Endothelial cell of umbilical vein (primary cell): ENCODE data around the gene PRAC2. TPM values are rescaled to one million over a fixed set of nuclear protein-coding genes. Genes with fewer than 3 reads are reported as not detected.
A peak's percentile ranks its signal among the peaks of the same experiment; 100 is the strongest.

Experiments
- BruUV-seq: library from RNA; stranded (reverse); fragments of 400-500 nt; replicated peaks from 2 replicates; lab custom pipeline; 2021; lab: Mats Ljungman, UMichigan
- CTCF ChIA-PET: fragments of 300-600, 350-600 bp; sonication (Branson Sonifier 250); formaldehyde crosslinking; loops from one replicate; lab custom pipeline; 2021; ENCODE audit warnings: antibody characterized with exemption, inconsistent platforms; lab: Charles Lee
- POLR2A ChIA-PET: fragments of 300-600, 350-600 bp; sonication (Branson Sonifier 250); formaldehyde crosslinking; loops from one replicate; lab custom pipeline; 2021; ENCODE audit warnings: antibody characterized with exemption, inconsistent platforms; lab: Charles Lee
- DNase-seq: peaks from one replicate; pipeline ENCODE4 v3.0.0-alpha.2; 2011; ENCODE audit warnings: low read depth, low spot score
- FAIRE-seq: peaks from 2 replicates; lab custom pipeline; 2011; peaks lifted over from hg19 to GRCh38; lab: Jason Lieb, UNC
- H2AFZ ChIP-seq: 2 replicates; pipeline ENCODE4 v1.6.0; 2012; ENCODE audit warnings: low read depth, low read length, control low read depth, inconsistent platforms
- H3K27ac ChIP-seq: 2 replicates; pipeline ENCODE4 v1.5.1; 2011; ENCODE audit warnings: low read depth, mild to moderate bottlenecking, control low read depth, low read length, moderate library complexity; ENCODE audit not compliant: insufficient read depth
- H3K27me3 ChIP-seq, 2 experiments: 2 replicates each; pipeline versions ENCODE4 v1.6.0 to v1.6.1; 2011; ENCODE audit warnings: low read length in 2 of 2, mixed read lengths in 1 of 2; ENCODE audit not compliant: control insufficient read depth in 2 of 2, insufficient read depth in 2 of 2
- H3K36me3 ChIP-seq, 2 experiments: 2 replicates in 1 of 2; 3 replicates in 1 of 2; pipeline ENCODE4 v1.5.1; 2011; ENCODE audit warnings: low read length in 2 of 2, mild to moderate bottlenecking in 1 of 2, moderate library complexity in 1 of 2; ENCODE audit not compliant: control insufficient read depth in 2 of 2, insufficient read depth in 2 of 2; ENCODE audit errors: extremely low read depth in 1 of 2
- H3K4me1 ChIP-seq: 3 replicates; pipeline ENCODE4 v1.5.1; 2011; ENCODE audit warnings: mild to moderate bottlenecking, low read length; ENCODE audit not compliant: control insufficient read depth, insufficient read depth; ENCODE audit errors: extremely low read depth
- H3K4me2 ChIP-seq: 2 replicates; pipeline ENCODE4 v1.6.1; 2011; ENCODE audit warnings: low read length, control low read depth, mixed read lengths; ENCODE audit not compliant: insufficient read depth
- H3K4me3 ChIP-seq, 3 experiments: fragments of 200-600 bp in 1 of 3; sonication (generic), shearing (Covaris generic) in 1 of 3; replicated peaks in 1 of 3; 2 replicates each; pipeline ENCODE4 v1.5.1; 2011 to 2016; ENCODE audit warnings: control low read depth in 3 of 3, low read length in 3 of 3, mild to moderate bottlenecking in 2 of 3, inconsistent platforms in 1 of 3, low read depth in 1 of 3, moderate library complexity in 1 of 3; ENCODE audit not compliant: insufficient read depth in 1 of 3
- H3K79me2 ChIP-seq: 2 replicates; pipeline ENCODE4 v1.6.0; 2012; ENCODE audit warnings: low read length, inconsistent platforms; ENCODE audit not compliant: control insufficient read depth, insufficient read depth
- H3K9ac ChIP-seq: replicated peaks from 2 replicates; pipeline ENCODE3; 2011; ENCODE audit warnings: low read length, control low read depth; ENCODE audit not compliant: insufficient read depth; ENCODE audit errors: extremely low read depth
- H3K9me1 ChIP-seq: replicated peaks from 3 replicates; pipeline ENCODE4 v1.6.0; 2011; ENCODE audit warnings: mild to moderate bottlenecking, low read length; ENCODE audit not compliant: control insufficient read depth, insufficient read depth; ENCODE audit errors: extremely low read depth
- H3K9me3 ChIP-seq: replicated peaks from 2 replicates; pipeline ENCODE4 v1.5.1; 2012; ENCODE audit warnings: low read length, inconsistent platforms; ENCODE audit not compliant: control insufficient read depth, insufficient read depth
- H4K20me1 ChIP-seq: replicated peaks from 2 replicates; pipeline ENCODE3; 2011; ENCODE audit warnings: mild to moderate bottlenecking, low read length; ENCODE audit not compliant: control insufficient read depth, insufficient read depth; ENCODE audit errors: extremely low read depth
- EZH2 ChIP-seq: IDR thresholded peaks from 2 replicates; pipeline ENCODE4 v1.6.1; 2012; ENCODE audit warnings: borderline replicate concordance, low read depth, mild to moderate bottlenecking, moderate library complexity, low read length, inconsistent platforms; ENCODE audit not compliant: severe bottlenecking
- FOS ChIP-seq: IDR thresholded peaks from 2 replicates; pipeline ENCODE4 v1.6.1; 2011; ENCODE audit warnings: mild to moderate bottlenecking, low read length, moderate library complexity, borderline replicate concordance; ENCODE audit not compliant: insufficient read depth
- GATA2 ChIP-seq: IDR thresholded peaks from 2 replicates; pipeline ENCODE4 v1.7.0; 2011; ENCODE audit warnings: low read depth, mild to moderate bottlenecking, moderate library complexity, mixed read lengths, low read length; ENCODE audit not compliant: insufficient read length, insufficient read depth
- JUN ChIP-seq: IDR thresholded peaks from 2 replicates; pipeline ENCODE4 v1.6.1; 2011; ENCODE audit warnings: borderline replicate concordance, low read depth; ENCODE audit not compliant: insufficient read length, insufficient read depth
- MYC ChIP-seq: IDR thresholded peaks from one replicate; pipeline ENCODE4 v1.6.1; 2011; ENCODE audit warnings: mild to moderate bottlenecking, low read depth, low read length
- POLR2A ChIP-seq: IDR thresholded peaks from 2 replicates; pipeline ENCODE4 v1.6.1; 2012; ENCODE audit warnings: low read depth, mild to moderate bottlenecking, control low read depth, low read length
- POLR2AphosphoS5 ChIP-seq: IDR thresholded peaks from 2 replicates; pipeline ENCODE4 v1.6.1; 2012; ENCODE audit warnings: low read depth, mild to moderate bottlenecking, control low read depth, low read length, moderate library complexity; ENCODE audit not compliant: insufficient read depth
- dilution Hi-C: fragments of 300-500 bp; cut with MboI; formaldehyde crosslinking; loops from one replicate; pipeline ENCODE4 v1.15.0; 2019; ENCODE audit warnings: low sequenced_read_pairs; ENCODE audit not compliant: extremely low pct_ligation_motif_present
- intact Hi-C: fragments of 100-400 bp; cut with micrococcal nuclease; formaldehyde crosslinking; loops from one replicate; pipeline ENCODE4 v1.10.0; 2022
- polyA plus RNA-seq, 4 experiments: library from polyadenylated mRNA; depleted of rRNA in 3 of 4; stranded (reverse) in 3 of 4; unstranded in 1 of 4; fragments of >200 nt; gene quantifications; 2 replicates each; pipeline versions ENCODE4 v1.2.1 to v1.2.3, GENCODE V29; 2011 to 2012; ENCODE audit warnings: missing spikeins in 1 of 4
- total RNA-seq: library from RNA; stranded (reverse); gene quantifications from 2 replicates; pipeline ENCODE4 v1.2.3, GENCODE V29; 2021
- TF ChIP-seq, protein P1 (sequence below): IDR thresholded peaks from 2 replicates; pipeline ENCODE4 v1.6.1; 2011; ENCODE audit not compliant: insufficient read depth, insufficient read length
- TF ChIP-seq, protein P2 (sequence below), 2 donors: IDR thresholded peaks; 1 replicate in 1 of 2; 2 replicates in 1 of 2; pipeline ENCODE4 v1.5.1; 2011; ENCODE audit warnings: low read length in 2 of 2, mild to moderate bottlenecking in 2 of 2, moderate library complexity in 2 of 2, control low read depth in 1 of 2, inconsistent platforms in 1 of 2, low read depth in 1 of 2; ENCODE audit not compliant: insufficient read depth in 1 of 2; ENCODE audit errors: extremely low read depth in 1 of 2

The PRAC2 gene
- total and polyA plus RNA-seq, 2 donors (not counting 3 experiments of a cell fraction or from before 2014, with no cell fraction given): not detected

DNA sequence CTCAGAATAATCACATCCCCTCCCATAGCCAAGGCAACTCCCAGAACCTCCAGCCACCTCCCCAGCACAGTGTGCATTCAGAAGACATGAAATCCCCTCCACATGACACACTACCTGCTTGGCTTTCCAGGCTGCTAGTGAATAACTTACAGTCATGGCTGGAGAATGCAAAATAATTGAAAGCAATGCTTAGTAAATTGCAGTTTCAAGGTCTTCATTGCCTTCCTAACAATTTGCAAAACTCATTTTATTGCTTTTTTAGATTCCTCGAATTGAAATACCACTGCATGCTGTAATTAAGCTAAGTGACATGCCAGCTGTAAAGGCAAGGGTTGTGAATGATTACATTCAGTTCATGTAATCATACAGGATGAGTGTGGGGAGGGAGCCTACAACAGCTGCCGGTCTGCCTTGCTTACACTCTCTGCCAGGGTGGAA, 34.6 kb downstream of the PRAC2 start:
- H4K20me1 ChIP-seq: no peaks in the 10 kb centered on the region
- no peaks in the 10 kb centered on the region for H3K9me3 ChIP-seq
- peaks cover 39 to 40% of the 10 kb centered on the region in 2 experiments for H3K27me3 ChIP-seq
- dilution Hi-C loops (loop anchor here (25.0 kb wide), 1 partner anchor 95 kb away; no protein-coding TSS in a partner anchor), intact Hi-C loops (no loop called here)
- peaks cover 18% of the 10 kb centered on the region for H3K4me1 ChIP-seq
- no peak overlapping the region for H3K9ac ChIP-seq
- H3K4me3 ChIP-seq: no peak overlapping the region
- no peak overlapping the region for H2AFZ ChIP-seq
- no peak overlapping the region for H3K27ac ChIP-seq
- H3K4me2 ChIP-seq: no peak overlapping the region
- H3K9me1 ChIP-seq: no peaks in the 10 kb centered on the region
- no peak for FAIRE-seq
- TF ChIP-seq POLR2AphosphoS5 (no peak), EZH2 (peak; percentile 8)
- no peak for DNase-seq
- POLR2A ChIA-PET: interaction anchor here (0.5 kb wide), 1 partner anchor 793 kb away, joined by 7 read pairs; no protein-coding TSS in a partner anchor
- CTCF ChIA-PET: interaction anchor here (0.9 to 2.6 kb wide), 9 partner anchors 33 to 121 kb away, joined by 3 to 7 read pairs (median 4); no protein-coding TSS in a partner anchor
- no peaks in the 10 kb centered on the region for H3K36me3 ChIP-seq
- BruUV-seq: no TSS peak
- H3K79me2 ChIP-seq: no peaks in the 10 kb centered on the region

DNA sequence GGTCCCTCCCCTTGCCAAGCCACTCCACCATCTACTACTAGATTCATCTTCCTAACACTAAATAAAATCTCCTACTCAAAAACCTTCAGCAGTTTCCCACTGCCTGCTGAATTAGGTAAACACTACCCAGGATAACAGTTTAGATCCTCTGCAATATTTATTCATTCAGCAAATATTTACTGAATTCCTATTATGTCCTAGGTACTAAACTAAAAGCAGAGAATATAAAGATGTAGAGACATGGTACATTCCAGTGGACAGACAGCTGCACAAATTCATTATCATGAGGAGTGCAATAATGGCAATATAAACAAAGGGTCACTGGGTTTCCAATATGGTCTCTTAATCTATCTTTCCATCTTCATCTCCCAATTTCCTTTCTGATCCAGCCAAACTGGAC, 36.3 kb downstream of the PRAC2 start:
- no peak overlapping the region for H3K9ac ChIP-seq
- no peaks in the 10 kb centered on the region for H3K9me1 ChIP-seq
- H3K4me1 ChIP-seq: peaks cover 11% of the 10 kb centered on the region
- H2AFZ ChIP-seq: no peak overlapping the region
- H3K4me3 ChIP-seq: no peak overlapping the region
- H3K4me2 ChIP-seq: no peak overlapping the region
- H3K27me3 ChIP-seq: peaks cover 29 to 35% of the 10 kb centered on the region in 2 experiments
- FAIRE-seq (no peak), DNase-seq (no peak)
- H3K36me3 ChIP-seq: no peaks in the 10 kb centered on the region
- dilution Hi-C loops: loop anchor here (25.0 kb wide), 1 partner anchor 97 kb away; no protein-coding TSS in a partner anchor
- no peak overlapping the region for H3K27ac ChIP-seq
- no peaks in the 10 kb centered on the region for H3K79me2 ChIP-seq
- TF ChIP-seq JUN (no peak), EZH2 (no peak), MYC (no peak), POLR2A (no peak), GATA2 (no peak), FOS (no peak), POLR2AphosphoS5 (no peak)
- TF ChIP-seq, protein P1, sequence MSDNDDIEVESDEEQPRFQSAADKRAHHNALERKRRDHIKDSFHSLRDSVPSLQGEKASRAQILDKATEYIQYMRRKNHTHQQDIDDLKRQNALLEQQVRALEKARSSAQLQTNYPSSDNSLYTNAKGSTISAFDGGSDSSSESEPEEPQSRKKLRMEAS: no peak
- TF ChIP-seq, protein P2, sequence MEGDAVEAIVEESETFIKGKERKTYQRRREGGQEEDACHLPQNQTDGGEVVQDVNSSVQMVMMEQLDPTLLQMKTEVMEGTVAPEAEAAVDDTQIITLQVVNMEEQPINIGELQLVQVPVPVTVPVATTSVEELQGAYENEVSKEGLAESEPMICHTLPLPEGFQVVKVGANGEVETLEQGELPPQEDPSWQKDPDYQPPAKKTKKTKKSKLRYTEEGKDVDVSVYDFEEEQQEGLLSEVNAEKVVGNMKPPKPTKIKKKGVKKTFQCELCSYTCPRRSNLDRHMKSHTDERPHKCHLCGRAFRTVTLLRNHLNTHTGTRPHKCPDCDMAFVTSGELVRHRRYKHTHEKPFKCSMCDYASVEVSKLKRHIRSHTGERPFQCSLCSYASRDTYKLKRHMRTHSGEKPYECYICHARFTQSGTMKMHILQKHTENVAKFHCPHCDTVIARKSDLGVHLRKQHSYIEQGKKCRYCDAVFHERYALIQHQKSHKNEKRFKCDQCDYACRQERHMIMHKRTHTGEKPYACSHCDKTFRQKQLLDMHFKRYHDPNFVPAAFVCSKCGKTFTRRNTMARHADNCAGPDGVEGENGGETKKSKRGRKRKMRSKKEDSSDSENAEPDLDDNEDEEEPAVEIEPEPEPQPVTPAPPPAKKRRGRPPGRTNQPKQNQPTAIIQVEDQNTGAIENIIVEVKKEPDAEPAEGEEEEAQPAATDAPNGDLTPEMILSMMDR (IDR thresholded peaks at IDR 0.05; ENCODE audit: extremely low read depth in 1 of 2, insufficient read depth in 1 of 2, low read depth in 1 of 2, low read length in 2 of 2): no peak
- no peaks in the 10 kb centered on the region for H3K9me3 ChIP-seq
- intact Hi-C loops: no loop called here
- no TSS peak for BruUV-seq
- ChIA-PET POLR2A (no interaction called here), CTCF (no interaction called here)
- no peaks in the 10 kb centered on the region for H4K20me1 ChIP-seq
